NCI-H1436 (cell line): ENCODE results near the gene HECW1.
A peak's percentile ranks its signal among the peaks of the same experiment; 100 is the strongest.
"Not testable (repeated sequence)": the region's sequence is repeated elsewhere in the genome, so short reads cannot be mapped to it uniquely, and the experiment has no call there.

Experiments used
- DNase-seq: peaks from one replicate; lab custom pipeline; 2025; lab: John Stamatoyannopoulos, UW

HECW1 gene

GRCh38 chr7:43208242-43208641 is 95.8 kb downstream of the HECW1 start:
- DNase-seq, result no peak

- not testable (repeated sequence) for DNase-seq
These were observed 98.1 kb downstream of the HECW1 start for GRCh38 chr7:43210539-43210938.

GRCh38 chr7:43211286-43211685 is 98.8 kb downstream of the HECW1 start:
- DNase-seq, result no peak

GRCh38 chr7:43211693-43212092 is 99.2 kb downstream of the HECW1 start:
- no peak for DNase-seq

- DNase-seq, result no peak
These were observed 100.5 kb downstream of the HECW1 start for GRCh38 chr7:43212921-43213320.

GRCh38 chr7:43215061-43215460 is 102.6 kb downstream of the HECW1 start:
- DNase-seq, result no peak

- no peak for DNase-seq
These were observed 104.6 kb downstream of the HECW1 start for GRCh38 chr7:43217055-43217454.

GRCh38 chr7:43218901-43219300 is 106.5 kb downstream of the HECW1 start:
- DNase-seq, result not testable (repeated sequence)

GRCh38 chr7:43220250-43220649 is 107.8 kb downstream of the HECW1 start:
- no peak for DNase-seq

GRCh38 chr7:43220742-43221141 is 108.3 kb downstream of the HECW1 start:
- DNase-seq, result no peak

GRCh38 chr7:43229801-43230200 is 117.4 kb downstream of the HECW1 start:
- no peak for DNase-seq

GRCh38 chr7:43232366-43232765 is 119.9 kb downstream of the HECW1 start:
- DNase-seq, result no peak

GRCh38 chr7:43234073-43234472 is 121.6 kb downstream of the HECW1 start:
- DNase-seq, result no peak

- no peak for DNase-seq
These were observed 122.5 kb downstream of the HECW1 start for GRCh38 chr7:43234968-43235367.

- DNase-seq, result no peak
These were observed 128.1 kb downstream of the HECW1 start for GRCh38 chr7:43240565-43240964.

GRCh38 chr7:43242628-43243255 is 130.3 kb downstream of the HECW1 start:
- no peak for DNase-seq

- no peak for DNase-seq
These were observed 131.8 kb downstream of the HECW1 start for GRCh38 chr7:43244232-43244631.

- DNase-seq, result no peak
These were observed 132.3 kb downstream of the HECW1 start for GRCh38 chr7:43244784-43245183.

GRCh38 chr7:43247757-43248156 is 135.3 kb downstream of the HECW1 start:
- DNase-seq, result no peak

- DNase-seq, result no peak
These were observed 136.1 kb downstream of the HECW1 start for GRCh38 chr7:43248553-43248952.

GRCh38 chr7:43248961-43249822 is 136.7 kb downstream of the HECW1 start:
- no peak for DNase-seq

- DNase-seq, result no peak
These were observed 137.3 kb downstream of the HECW1 start for GRCh38 chr7:43249823-43250145.

- peak; percentile 65 for DNase-seq
These were observed 148.8 kb downstream of the HECW1 start for GRCh38 chr7:43260980-43261878.
